IgD-negative memory B cell (primary cell): ENCODE measurements around the gene COL6A6. TPM values are rescaled to one million over a fixed set of nuclear protein-coding genes. Genes with fewer than 3 reads are reported as not detected.
A peak's percentile ranks its signal among the peaks of the same experiment; 100 is the strongest.

Experiments
- H3K27ac Mint-ChIP-seq, 3 donors: one replicate each; pipeline ENCODE4 v1.8.0; 2020 to 2022; ENCODE audit warnings: mild to moderate bottlenecking in 3 of 3, mixed read lengths in 3 of 3, moderate library complexity in 1 of 3
- H3K27me3 Mint-ChIP-seq: one replicate; pipeline ENCODE4 v1.8.0; 2021; ENCODE audit warnings: mixed read lengths
- H3K36me3 Mint-ChIP-seq: one replicate; pipeline ENCODE4 v1.8.0; 2020; ENCODE audit warnings: mild to moderate bottlenecking, mixed read lengths
- H3K4me1 Mint-ChIP-seq, 3 donors: one replicate each; pipeline ENCODE4 v1.8.0; 2020 to 2022; ENCODE audit warnings: mixed read lengths in 3 of 3, mild to moderate bottlenecking in 1 of 3
- H3K4me3 Mint-ChIP-seq, 4 donors: one replicate each; pipeline ENCODE4 v1.8.0; 2020 to 2022; ENCODE audit warnings: mild to moderate bottlenecking in 4 of 4, mixed read lengths in 4 of 4, moderate library complexity in 3 of 4
- H3K9me3 Mint-ChIP-seq, 3 donors: one replicate each; pipeline ENCODE4 v1.8.0; 2020 to 2021; ENCODE audit warnings: mixed read lengths in 3 of 3, mild to moderate bottlenecking in 1 of 3
- polyA plus RNA-seq: library from polyadenylated mRNA; unstranded; fragments of 300-500 nt; fragmentation: Illumina TruSeq; gene quantifications from one replicate; pipeline ENCODE4 v1.2.3, GENCODE V29; 2021

Gene COL6A6
- polyA plus RNA-seq = not detected

- Mint-ChIP-seq H3K36me3 (peaks cover 1% of the 10 kb centered on the region), H3K4me3 (no peak within 1 kb of the TSS), H3K27me3 (peaks cover 30% of the 10 kb centered on the region)
These were observed at the start of gene COL6A6 for GRCh38 chr3:130516645-130517512. Gene COL6A6, plus strand, starts transcription at chr3:130517177. Its CDS starts 43,188 bp downstream, at chr3:130560365.

GRCh38 chr3:130468311-130468710 is 48.7 kb upstream of the COL6A6 start:
- H3K9me3 Mint-ChIP-seq = peaks cover 0 to 5% (median 4%) of the 10 kb centered on the region in 3 donors
- no peak overlapping the region for H3K4me3 Mint-ChIP-seq
- H3K27ac Mint-ChIP-seq = peak overlapping the region in 1 of 3 donors; percentile 6
- H3K4me1 Mint-ChIP-seq = no peaks in the 10 kb centered on the region
- H3K27me3 Mint-ChIP-seq = peaks cover 4% of the 10 kb centered on the region
- no peaks in the 10 kb centered on the region for H3K36me3 Mint-ChIP-seq

More at GRCh38 chr3:130516645-130517512, at the start of gene COL6A6:
- Mint-ChIP-seq H3K4me1 (no peaks in the 10 kb centered on the region), H3K9me3 (peaks cover 0 to 6% (median 0%) of the 10 kb centered on the region in 3 donors), H3K27ac (no peak within 1 kb of the TSS)

GRCh38 chr3:130470126-130470525 is 46.9 kb upstream of the COL6A6 start:
- H3K36me3 Mint-ChIP-seq = no peaks in the 10 kb centered on the region
- H3K27me3 Mint-ChIP-seq = peaks cover 2% of the 10 kb centered on the region
- peaks cover 0 to 7% (median 2%) of the 10 kb centered on the region in 3 donors for H3K9me3 Mint-ChIP-seq
- H3K4me3 Mint-ChIP-seq = no peak overlapping the region
- no peaks in the 10 kb centered on the region for H3K4me1 Mint-ChIP-seq
- H3K27ac Mint-ChIP-seq = no peak overlapping the region

GRCh38 chr3:130473416-130473815 is 43.6 kb upstream of the COL6A6 start:
- no peaks in the 10 kb centered on the region for H3K36me3 Mint-ChIP-seq
- no peak overlapping the region for H3K4me3 Mint-ChIP-seq
- H3K27me3 Mint-ChIP-seq = peaks cover 2% of the 10 kb centered on the region
- H3K27ac Mint-ChIP-seq = no peak overlapping the region
- H3K9me3 Mint-ChIP-seq = peaks cover 2 to 7% (median 5%) of the 10 kb centered on the region in 3 donors
- no peaks in the 10 kb centered on the region for H3K4me1 Mint-ChIP-seq

GRCh38 chr3:130480736-130481135 is 36.2 kb upstream of the COL6A6 start:
- Mint-ChIP-seq H3K27ac (no peak overlapping the region), H3K27me3 (no peaks in the 10 kb centered on the region), H3K9me3 (peaks cover 0 to 3% (median 2%) of the 10 kb centered on the region in 3 donors), H3K36me3 (no peaks in the 10 kb centered on the region), H3K4me3 (no peak overlapping the region), H3K4me1 (no peaks in the 10 kb centered on the region)

GRCh38 chr3:130488288-130488687 is 28.7 kb upstream of the COL6A6 start:
- H3K4me1 Mint-ChIP-seq = no peaks in the 10 kb centered on the region
- H3K9me3 Mint-ChIP-seq = no peaks in the 10 kb centered on the region
- no peak overlapping the region for H3K4me3 Mint-ChIP-seq
- H3K27ac Mint-ChIP-seq = no peak overlapping the region
- no peaks in the 10 kb centered on the region for H3K36me3 Mint-ChIP-seq
- peaks cover 1% of the 10 kb centered on the region for H3K27me3 Mint-ChIP-seq

GRCh38 chr3:130488769-130489450 is 28.1 kb upstream of the COL6A6 start:
- H3K9me3 Mint-ChIP-seq = no peaks in the 10 kb centered on the region
- H3K36me3 Mint-ChIP-seq = no peaks in the 10 kb centered on the region
- peaks cover 1% of the 10 kb centered on the region for H3K27me3 Mint-ChIP-seq
- H3K27ac Mint-ChIP-seq = no peak overlapping the region
- no peaks in the 10 kb centered on the region for H3K4me1 Mint-ChIP-seq
- no peak overlapping the region for H3K4me3 Mint-ChIP-seq

- no peak overlapping the region for H3K4me3 Mint-ChIP-seq
- no peaks in the 10 kb centered on the region for H3K9me3 Mint-ChIP-seq
- no peak overlapping the region for H3K27ac Mint-ChIP-seq
- H3K36me3 Mint-ChIP-seq = no peaks in the 10 kb centered on the region
- H3K4me1 Mint-ChIP-seq = no peaks in the 10 kb centered on the region
- H3K27me3 Mint-ChIP-seq = peaks cover 1% of the 10 kb centered on the region
These were observed 26.7 kb upstream of the COL6A6 start for GRCh38 chr3:130490241-130490640.

- Mint-ChIP-seq H3K4me3 (no peak overlapping the region), H3K9me3 (no peaks in the 10 kb centered on the region), H3K4me1 (no peaks in the 10 kb centered on the region), H3K36me3 (peaks cover 2% of the 10 kb centered on the region), H3K27me3 (peaks cover 1% of the 10 kb centered on the region), H3K27ac (no peak overlapping the region)
These were observed 25.5 kb upstream of the COL6A6 start for GRCh38 chr3:130491431-130491830.

- Mint-ChIP-seq H3K4me3 (no peak overlapping the region), H3K9me3 (no peaks in the 10 kb centered on the region), H3K36me3 (no peaks in the 10 kb centered on the region), H3K27me3 (peaks cover 2% of the 10 kb centered on the region), H3K4me1 (no peaks in the 10 kb centered on the region), H3K27ac (no peak overlapping the region)
These were observed 12.3 kb upstream of the COL6A6 start for GRCh38 chr3:130504701-130505100.

GRCh38 chr3:130506031-130506430 is 10.9 kb upstream of the COL6A6 start:
- H3K9me3 Mint-ChIP-seq = no peaks in the 10 kb centered on the region
- no peaks in the 10 kb centered on the region for H3K36me3 Mint-ChIP-seq
- H3K27me3 Mint-ChIP-seq = peaks cover 2% of the 10 kb centered on the region
- no peaks in the 10 kb centered on the region for H3K4me1 Mint-ChIP-seq
- no peak overlapping the region for H3K4me3 Mint-ChIP-seq
- H3K27ac Mint-ChIP-seq = no peak overlapping the region

- Mint-ChIP-seq H3K9me3 (no peaks in the 10 kb centered on the region), H3K27ac (no peak overlapping the region), H3K4me3 (no peak overlapping the region), H3K36me3 (no peaks in the 10 kb centered on the region), H3K4me1 (no peaks in the 10 kb centered on the region), H3K27me3 (peaks cover 4% of the 10 kb centered on the region)
These were observed 9.2 kb upstream of the COL6A6 start for GRCh38 chr3:130507746-130508145.

- no peak overlapping the region for H3K4me3 Mint-ChIP-seq
- H3K4me1 Mint-ChIP-seq = no peaks in the 10 kb centered on the region
- H3K27ac Mint-ChIP-seq = no peak overlapping the region
- H3K36me3 Mint-ChIP-seq = no peaks in the 10 kb centered on the region
- no peaks in the 10 kb centered on the region for H3K9me3 Mint-ChIP-seq
- peaks cover 5% of the 10 kb centered on the region for H3K27me3 Mint-ChIP-seq
These were observed 8.0 kb upstream of the COL6A6 start for GRCh38 chr3:130509008-130509407.

GRCh38 chr3:130514681-130515080 is 2.3 kb upstream of the COL6A6 start:
- Mint-ChIP-seq H3K27me3 (peaks cover 27% of the 10 kb centered on the region), H3K4me3 (no peak overlapping the region), H3K9me3 (peaks cover 0 to 6% (median 0%) of the 10 kb centered on the region in 3 donors), H3K4me1 (no peaks in the 10 kb centered on the region), H3K36me3 (peaks cover 1% of the 10 kb centered on the region), H3K27ac (no peak overlapping the region)

GRCh38 chr3:130515755-130516154 is 1.2 kb upstream of the COL6A6 start:
- Mint-ChIP-seq H3K27me3 (peaks cover 27% of the 10 kb centered on the region), H3K4me1 (no peaks in the 10 kb centered on the region), H3K36me3 (peaks cover 1% of the 10 kb centered on the region), H3K9me3 (peaks cover 0 to 6% (median 0%) of the 10 kb centered on the region in 3 donors), H3K27ac (no peak overlapping the region), H3K4me3 (no peak overlapping the region)
